ENCODE measurements around the gene ZFPM1. TPM values are rescaled to one million over a fixed set of nuclear protein-coding genes. Genes with fewer than 3 reads are reported as not detected.
"Not testable (repeated sequence)": the region's sequence is repeated elsewhere in the genome, so short reads cannot be mapped to it uniquely, and the experiment has no call there.

Gene ZFPM1
- polyA plus RNA-seq, 1 donor from 2014 or later: 0.15 TPM

DNA sequence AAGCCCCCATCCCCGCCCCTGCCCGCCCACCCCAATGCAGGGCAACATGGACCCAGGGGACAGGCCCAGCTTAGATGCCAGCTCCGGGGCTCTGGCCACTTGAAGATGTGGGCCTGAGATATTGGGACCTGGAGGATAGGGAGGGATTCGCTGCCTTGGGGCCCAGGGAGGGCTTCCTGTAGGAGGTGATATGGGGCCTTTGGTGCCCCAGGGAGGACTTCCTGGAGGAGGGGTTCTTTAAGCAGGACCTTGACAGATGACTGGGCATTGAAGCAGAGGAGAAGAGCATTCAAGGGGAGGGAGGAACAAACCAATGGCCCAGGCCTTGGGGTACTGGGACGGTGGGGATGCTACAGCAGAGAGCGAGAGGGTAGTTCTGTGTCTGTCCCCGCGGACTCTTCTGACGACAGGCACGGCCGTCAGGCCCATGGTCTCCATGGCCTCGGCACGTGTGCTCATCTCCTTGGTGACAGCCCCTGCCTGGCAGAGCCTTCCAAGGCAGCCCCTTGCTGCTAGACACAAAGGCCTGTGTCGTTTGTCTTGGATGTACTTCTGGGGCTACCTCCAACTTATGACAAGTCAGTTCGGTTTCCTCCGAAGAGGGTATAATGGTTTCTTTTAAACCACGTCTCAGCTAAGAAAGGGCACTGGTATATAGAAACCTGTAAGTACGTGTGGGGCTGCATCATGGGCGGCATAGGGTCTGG, 61.6 kb downstream of the ZFPM1 start:
- Mint-ChIP-seq H3K36me3 (peaks cover 4% of the 10 kb centered on the region), H3K4me1 (no peaks in the 10 kb centered on the region), H3K27me3 (no peaks in the 10 kb centered on the region), H3K27ac (no peak overlapping the region), H3K9me3 (no peaks in the 10 kb centered on the region), H3K4me3 (no peak overlapping the region)

DNA sequence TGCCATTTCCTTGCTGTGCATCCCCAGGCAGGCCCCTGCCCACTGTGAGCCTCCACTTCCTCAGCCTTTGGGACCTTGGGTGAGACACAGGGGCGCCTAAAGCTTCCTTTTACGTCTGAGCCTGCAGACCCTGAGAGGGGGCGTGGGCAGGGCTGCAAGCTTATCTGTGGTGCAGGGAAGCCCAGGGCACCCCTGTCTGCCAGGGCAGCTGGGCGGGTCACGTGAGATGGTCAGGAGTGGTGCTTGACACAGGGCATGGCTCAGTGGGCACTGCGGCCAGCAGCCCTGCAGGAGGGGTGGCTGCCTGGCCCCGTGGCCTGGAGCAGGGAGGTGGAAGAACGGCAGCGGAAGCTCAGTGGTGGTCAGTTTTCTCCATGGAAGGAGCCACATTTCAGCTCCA, 62.3 kb downstream of the ZFPM1 start:
- H3K4me1 Mint-ChIP-seq: no peaks in the 10 kb centered on the region

DNA sequence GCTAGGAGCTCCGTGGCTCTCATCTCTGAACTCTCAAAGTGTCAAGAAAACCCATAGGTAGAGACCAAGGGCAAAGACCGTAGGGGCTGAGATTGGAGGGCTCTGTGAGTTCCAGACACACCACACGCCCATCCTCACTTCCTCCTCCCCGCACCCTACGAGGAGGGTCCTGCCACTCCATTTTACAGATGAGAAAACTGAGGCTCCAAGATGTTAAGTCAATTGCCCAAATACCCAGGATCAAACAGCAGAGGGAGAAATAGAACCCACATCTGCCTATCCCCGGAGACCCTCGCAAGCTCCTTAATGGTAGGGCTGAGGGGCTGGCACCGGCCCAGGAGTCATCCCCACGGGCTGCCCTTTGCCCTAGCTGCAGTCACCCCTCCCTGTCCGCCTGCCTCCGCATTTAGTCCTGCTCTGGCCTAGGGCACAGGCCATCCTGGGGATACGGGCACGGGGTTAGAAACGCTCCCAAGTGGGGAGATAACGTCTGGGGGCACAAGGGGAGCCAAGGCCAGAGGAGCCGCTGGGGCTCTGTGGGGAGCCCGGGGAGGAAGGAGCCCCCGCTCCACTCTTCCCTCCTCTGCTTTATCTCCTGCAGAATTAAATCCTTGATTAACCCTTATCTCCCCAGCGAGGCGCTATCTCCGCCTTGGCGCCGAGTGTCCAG, 63.0 kb downstream of the ZFPM1 start:
- Mint-ChIP-seq H3K9me3 (no peaks in the 10 kb centered on the region), H3K4me1 (no peaks in the 10 kb centered on the region), H3K27ac (peak overlapping the region in 2 of 3 donors; percentile 39 to 95)

More for the DNA sequence above, 62.3 kb downstream of the ZFPM1 start:
- Mint-ChIP-seq H3K27me3 (no peaks in the 10 kb centered on the region), H3K36me3 (peaks cover 4% of the 10 kb centered on the region), H3K4me3 (no peak overlapping the region), H3K9me3 (no peaks in the 10 kb centered on the region), H3K27ac (no peak overlapping the region)

DNA sequence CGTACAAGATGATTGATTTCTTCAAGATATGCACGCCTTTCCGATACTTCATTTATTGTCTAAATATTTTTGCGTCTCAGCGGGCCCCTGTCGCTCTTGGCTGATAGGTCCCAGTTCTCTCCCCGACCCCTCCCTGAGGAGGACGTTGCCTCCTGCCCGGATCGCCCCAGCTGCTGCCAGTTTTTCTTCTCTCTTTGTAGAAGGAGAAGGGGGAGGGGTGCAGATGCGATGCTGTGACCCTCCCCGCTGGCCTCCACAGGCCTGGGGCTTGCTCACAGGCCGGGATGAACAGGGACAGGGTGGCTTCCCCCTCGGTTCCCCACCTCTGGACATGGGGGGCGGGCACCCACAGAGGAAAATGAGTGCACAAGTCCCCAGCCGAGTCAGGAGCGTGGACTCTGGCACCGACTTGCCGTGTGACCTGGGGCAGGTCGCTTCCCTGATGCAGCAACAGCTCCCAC, 63.6 kb downstream of the ZFPM1 start:
- H3K4me1 Mint-ChIP-seq: no peaks in the 10 kb centered on the region
- H3K36me3 Mint-ChIP-seq: peaks cover 4% of the 10 kb centered on the region
- H3K27me3 Mint-ChIP-seq: no peaks in the 10 kb centered on the region
- no peaks in the 10 kb centered on the region for H3K9me3 Mint-ChIP-seq
- peak overlapping the region in 2 of 3 donors; percentile 39 to 95 for H3K27ac Mint-ChIP-seq
- no peak overlapping the region for H3K4me3 Mint-ChIP-seq

More for the DNA sequence above, 63.0 kb downstream of the ZFPM1 start:
- Mint-ChIP-seq H3K36me3 (peaks cover 4% of the 10 kb centered on the region), H3K27me3 (no peaks in the 10 kb centered on the region), H3K4me3 (no peak overlapping the region)

DNA sequence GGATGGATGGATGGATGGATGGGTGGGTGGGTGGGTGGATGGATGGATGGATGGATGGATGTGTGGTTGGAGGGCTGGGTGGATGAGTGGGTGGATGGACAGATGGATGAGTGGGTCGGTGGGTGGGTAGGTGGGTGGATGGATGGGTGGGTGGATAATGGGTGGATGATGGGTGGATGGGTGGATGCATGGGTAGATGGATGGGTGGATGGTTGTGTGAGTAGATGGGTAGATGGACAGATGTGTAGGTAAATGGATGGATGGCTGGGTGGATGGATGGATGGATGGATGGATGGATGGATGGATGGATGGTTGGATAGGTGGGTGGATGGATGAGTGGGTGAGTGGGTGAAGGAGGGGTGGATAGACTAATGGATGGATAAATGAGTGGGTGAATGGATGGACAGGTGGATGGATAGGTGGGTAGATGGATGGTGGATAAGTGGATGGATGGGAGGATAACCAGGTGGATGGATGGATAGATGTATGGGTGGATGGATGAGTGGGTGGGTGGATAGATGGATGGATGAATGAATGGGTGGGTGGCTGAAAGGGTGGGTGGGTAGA, 64.2 kb downstream of the ZFPM1 start:
- not testable (repeated sequence) for H3K9me3 Mint-ChIP-seq, H3K36me3 Mint-ChIP-seq, H3K27me3 Mint-ChIP-seq, H3K27ac Mint-ChIP-seq, H3K4me1 Mint-ChIP-seq, H3K4me3 Mint-ChIP-seq

DNA sequence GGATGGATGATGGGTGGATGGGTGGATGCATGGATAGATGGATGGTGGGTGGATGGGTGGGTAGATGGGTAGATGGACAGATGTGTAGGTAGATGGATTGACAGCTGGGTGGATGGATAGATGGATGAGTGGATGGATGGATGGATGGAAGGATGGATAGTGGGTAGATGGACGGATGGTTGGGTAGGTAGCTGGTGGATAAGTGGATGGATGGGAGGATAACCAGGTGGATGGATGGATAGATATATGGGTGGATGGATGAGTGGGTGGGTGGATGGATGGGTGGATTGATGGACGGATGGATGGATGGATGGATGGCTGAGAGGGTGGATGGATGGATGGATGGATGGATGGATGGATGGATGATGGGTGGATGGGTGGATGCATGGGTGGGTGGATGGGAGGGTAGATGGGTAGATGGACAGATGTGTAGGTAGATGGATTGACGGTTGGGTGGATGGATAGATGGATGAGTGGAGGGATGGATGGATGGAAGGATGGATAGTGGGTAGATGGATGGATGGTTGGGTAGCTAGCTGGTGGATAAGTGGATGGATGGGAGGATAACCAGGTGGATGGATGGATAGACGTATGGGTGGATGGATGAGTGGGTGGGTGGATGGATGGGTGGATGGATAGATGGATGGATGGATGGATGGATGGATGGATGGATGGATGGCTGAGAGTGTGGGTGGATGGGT, 65.5 kb downstream of the ZFPM1 start:
- H3K4me3 Mint-ChIP-seq: peak overlapping the region in 1 of 4 donors; percentile 1
- not testable (repeated sequence) for H3K4me1 Mint-ChIP-seq, H3K27me3 Mint-ChIP-seq, H3K36me3 Mint-ChIP-seq, H3K9me3 Mint-ChIP-seq
- peak overlapping the region in 1 of 3 donors; percentile 83 for H3K27ac Mint-ChIP-seq

DNA sequence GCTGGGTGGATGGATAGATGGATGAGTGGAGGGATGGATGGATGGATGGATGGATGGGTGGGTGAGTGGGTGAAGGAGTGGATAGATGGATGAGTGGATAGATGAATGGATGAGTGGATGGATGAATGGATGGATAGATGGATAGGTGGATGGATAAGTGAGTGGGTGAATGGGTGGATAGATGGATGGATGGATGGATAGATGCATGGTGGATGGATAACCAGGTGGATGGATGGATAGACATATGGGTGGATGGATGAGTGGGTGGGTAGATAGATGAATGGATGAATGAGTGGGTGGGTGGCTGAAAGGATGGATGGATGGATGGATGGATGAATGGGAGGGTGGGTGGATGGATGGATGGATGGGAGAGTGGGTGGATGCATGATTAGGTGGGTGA, 66.2 kb downstream of the ZFPM1 start:
- Mint-ChIP-seq H3K27ac (no peak overlapping the region), H3K4me3 (no peak overlapping the region), H3K9me3 (no peaks in the 10 kb centered on the region), H3K36me3 (peaks cover 4% of the 10 kb centered on the region), H3K4me1 (no peaks in the 10 kb centered on the region), H3K27me3 (no peaks in the 10 kb centered on the region)

DNA sequence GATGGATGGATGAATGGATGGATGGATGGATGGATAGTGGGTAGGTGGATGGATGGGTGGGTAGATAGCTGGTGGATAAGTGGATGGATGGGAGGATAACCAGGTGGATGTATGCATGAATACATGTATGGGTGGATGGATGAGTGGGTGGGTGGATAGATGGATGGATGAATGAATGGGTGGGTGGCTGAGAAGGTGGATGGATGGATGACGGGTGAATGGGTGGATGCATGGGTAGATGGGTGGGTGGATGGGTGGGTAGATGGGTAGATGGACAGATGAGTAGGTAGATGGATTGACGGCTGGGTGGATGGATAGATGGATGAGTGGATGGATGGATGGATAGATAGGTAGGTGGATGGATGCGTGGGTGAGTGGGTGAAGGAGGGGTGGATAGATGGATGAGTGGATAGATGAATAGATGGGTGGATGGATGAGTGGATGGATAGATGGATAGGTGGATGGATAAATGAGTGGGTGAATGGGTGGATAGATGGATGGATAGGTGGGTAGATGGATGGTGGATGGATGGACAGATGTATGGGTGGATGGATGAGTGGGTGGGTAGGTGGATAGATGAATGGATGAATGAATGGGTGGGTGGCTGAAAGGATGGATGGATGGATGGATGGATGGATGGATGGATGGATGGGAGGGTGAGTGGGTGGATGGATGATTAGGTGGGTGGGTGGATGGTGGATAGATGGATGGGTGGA, 67.0 kb downstream of the ZFPM1 start:
- H3K36me3 Mint-ChIP-seq: peaks cover 4% of the 10 kb centered on the region
- no peaks in the 10 kb centered on the region for H3K4me1 Mint-ChIP-seq
- H3K27me3 Mint-ChIP-seq: no peaks in the 10 kb centered on the region
- H3K9me3 Mint-ChIP-seq: no peaks in the 10 kb centered on the region
- H3K4me3 Mint-ChIP-seq: no peak overlapping the region
- no peak overlapping the region for H3K27ac Mint-ChIP-seq

DNA sequence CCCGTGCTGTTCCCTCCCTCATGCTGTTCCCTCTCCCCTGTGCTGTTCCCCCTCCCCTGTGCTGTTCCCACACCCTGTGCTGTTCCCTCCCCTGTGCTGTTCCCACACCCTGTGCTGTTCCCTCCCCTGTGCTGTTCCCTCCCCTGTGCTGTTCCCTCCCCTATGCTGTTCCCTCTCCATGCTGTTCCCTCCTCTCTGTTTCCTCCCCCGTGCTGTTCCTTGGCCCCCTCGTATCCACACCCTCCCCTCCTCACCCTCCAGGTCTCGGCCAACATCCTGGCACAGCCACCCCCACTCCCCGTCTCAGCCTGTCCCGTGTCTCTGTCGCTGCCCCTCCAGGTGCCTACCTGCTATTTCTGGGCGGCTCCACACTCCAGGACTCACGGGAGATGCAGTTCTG, 68.6 kb downstream of the ZFPM1 start:
- H3K27me3 Mint-ChIP-seq: no peaks in the 10 kb centered on the region
- peaks cover 2% of the 10 kb centered on the region for H3K36me3 Mint-ChIP-seq
- no peak overlapping the region for H3K27ac Mint-ChIP-seq
- no peak overlapping the region for H3K4me3 Mint-ChIP-seq
- no peaks in the 10 kb centered on the region for H3K9me3 Mint-ChIP-seq
- peaks cover 0 to 4% (median 0%) of the 10 kb centered on the region in 3 donors for H3K4me1 Mint-ChIP-seq

DNA sequence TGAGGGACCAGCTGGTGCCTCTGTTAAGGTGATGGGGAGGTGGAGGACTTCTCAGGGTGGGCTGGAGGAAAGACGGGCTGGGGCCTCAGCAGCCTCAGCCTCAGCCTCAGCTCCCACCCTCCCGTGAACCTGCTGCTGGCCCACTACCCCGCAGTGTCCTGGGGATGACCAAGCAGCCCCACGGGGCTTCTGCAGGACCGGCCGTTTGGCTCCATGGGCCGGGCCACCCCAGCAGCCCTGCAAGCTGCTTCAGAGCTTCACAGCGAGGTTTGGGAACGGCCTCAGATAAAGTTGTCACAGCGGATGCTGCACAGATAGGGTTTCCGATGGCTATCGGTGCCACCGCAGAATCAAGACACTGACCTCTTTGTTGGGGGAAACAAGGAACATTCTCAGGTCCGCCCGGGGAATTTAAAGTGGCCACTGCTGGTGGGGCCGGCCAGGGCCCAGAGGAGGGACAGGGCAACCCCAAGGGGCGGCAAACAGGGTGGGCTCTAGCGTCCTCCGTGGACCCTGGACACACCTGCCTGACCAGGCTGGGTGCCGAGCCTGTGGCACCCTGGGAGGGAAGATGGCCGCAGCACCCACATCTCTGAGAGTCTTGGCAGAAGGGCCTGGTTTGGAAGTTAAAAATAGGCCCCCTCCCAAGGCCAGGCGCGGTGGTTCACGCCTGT, 69.3 kb downstream of the ZFPM1 start:
- Mint-ChIP-seq H3K27me3 (no peaks in the 10 kb centered on the region), H3K4me1 (peaks cover 0 to 4% (median 0%) of the 10 kb centered on the region in 3 donors), H3K36me3 (peaks cover 2% of the 10 kb centered on the region), H3K4me3 (no peak overlapping the region), H3K9me3 (no peaks in the 10 kb centered on the region), H3K27ac (peak overlapping the region in 1 of 3 donors; percentile 47)

DNA sequence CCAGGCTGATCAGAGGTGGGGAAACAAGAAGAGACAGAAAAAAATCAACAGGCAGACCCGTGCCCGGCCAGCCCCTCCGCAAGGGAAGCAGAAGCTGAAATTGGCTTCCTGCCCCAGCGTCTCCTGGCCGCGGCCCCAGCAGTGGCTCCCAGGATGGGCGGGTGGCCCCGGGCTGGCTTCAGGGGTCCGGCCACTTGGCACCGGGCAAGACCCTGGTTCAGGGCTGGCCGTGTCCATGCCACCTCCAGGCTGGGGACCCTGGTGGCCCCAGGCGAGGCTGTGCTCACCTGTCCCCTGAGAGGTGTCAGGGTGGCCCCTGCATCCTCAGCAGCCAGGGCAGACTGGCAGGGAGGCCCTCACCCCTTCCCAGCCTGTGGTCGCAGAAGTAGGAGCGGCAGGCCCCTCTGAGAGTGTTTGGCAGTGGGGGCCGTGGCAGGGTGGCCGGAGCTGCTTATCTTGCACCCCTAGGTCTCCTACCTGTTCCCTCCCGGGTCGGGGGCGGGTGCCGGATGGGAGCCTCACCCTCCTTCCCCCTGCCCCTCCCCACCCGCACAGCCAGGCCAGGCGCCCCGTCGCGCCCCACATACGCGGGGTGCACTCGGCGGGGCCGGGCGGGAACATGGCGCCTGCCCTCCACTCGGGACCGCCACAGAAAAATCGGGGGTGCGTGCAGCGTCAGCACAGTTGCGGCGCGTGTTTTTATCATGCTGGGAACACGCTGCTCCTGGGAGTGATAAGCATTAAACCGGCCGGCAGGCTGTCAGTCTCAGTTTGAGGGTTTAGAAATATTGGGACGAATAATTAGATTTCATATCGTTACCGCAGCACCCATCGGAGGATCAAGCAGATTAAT, 70.5 kb downstream of the ZFPM1 start:
- H3K36me3 Mint-ChIP-seq: peaks cover 2% of the 10 kb centered on the region
- no peaks in the 10 kb centered on the region for H3K27me3 Mint-ChIP-seq
- H3K4me3 Mint-ChIP-seq: peak overlapping the region in 1 of 4 donors; percentile 72
- no peaks in the 10 kb centered on the region for H3K9me3 Mint-ChIP-seq
- peaks cover 0 to 4% (median 0%) of the 10 kb centered on the region in 3 donors for H3K4me1 Mint-ChIP-seq
- peak overlapping the region in 2 of 3 donors; percentile 47 to 53 for H3K27ac Mint-ChIP-seq

DNA sequence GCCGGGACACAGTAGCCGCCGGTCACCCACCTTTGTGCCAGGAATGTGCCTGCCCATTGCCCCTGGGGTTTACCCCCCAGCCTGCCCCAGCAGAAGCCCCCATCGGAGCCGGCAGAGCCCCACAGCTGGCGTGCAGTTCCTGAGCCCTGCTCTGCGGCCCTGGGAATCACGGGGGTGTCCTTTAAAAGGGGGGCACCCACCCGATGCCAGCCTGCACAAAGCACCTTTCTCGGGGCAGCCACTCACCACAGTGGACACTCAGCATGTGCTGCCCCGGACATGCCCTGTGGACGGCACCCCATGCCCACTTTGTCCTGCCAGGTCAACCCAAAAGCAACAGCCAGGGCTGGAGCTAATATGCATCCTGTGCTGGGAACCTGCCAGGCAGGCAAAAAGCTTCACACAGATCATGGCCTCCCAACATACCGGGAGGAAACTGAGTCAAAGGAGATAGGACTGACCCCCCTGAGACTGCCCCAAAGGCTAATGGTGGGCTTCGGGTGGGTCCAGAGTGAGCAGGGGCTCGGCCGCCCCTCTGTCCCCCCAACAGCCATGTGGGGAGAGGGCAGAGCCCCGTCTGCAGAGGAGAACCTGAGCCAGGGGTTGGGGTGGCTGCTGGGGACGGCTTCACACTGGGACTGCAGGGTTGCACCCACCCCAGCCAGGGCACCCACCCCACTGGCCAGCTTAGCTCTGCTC, 71.3 kb downstream of the ZFPM1 start:
- H3K27ac Mint-ChIP-seq: no peak overlapping the region
- peaks cover 0 to 4% (median 0%) of the 10 kb centered on the region in 3 donors for H3K4me1 Mint-ChIP-seq
- no peaks in the 10 kb centered on the region for H3K9me3 Mint-ChIP-seq
- H3K27me3 Mint-ChIP-seq: no peaks in the 10 kb centered on the region
- no peaks in the 10 kb centered on the region for H3K36me3 Mint-ChIP-seq
- H3K4me3 Mint-ChIP-seq: no peak overlapping the region
